Measurements from ENCODE around the gene PTRHD1. TPM values are rescaled to one million over a fixed set of nuclear protein-coding genes. Genes with fewer than 3 reads are reported as not detected.

Gene PTRHD1
- total RNA-seq, 4 donors from 2014 or later, result 17.3 to 45.0 (median 37.3) TPM

GRCh38 chr2:24822049-24822706 is 29.0 kb upstream of the PTRHD1 start:
- no peak for ATAC-seq
- H3K4me3 ChIP-seq, result no peak overlapping the region
- H3K9me3 ChIP-seq, result no peaks in the 10 kb centered on the region
- no peak for DNase-seq
- TF ChIP-seq CTCF (IDR thresholded peaks at IDR 0.05 in 4 of 5, conservative IDR thresholded peaks at IDR 0.05 in 1 of 5) (no peak), POLR2A (IDR thresholded peaks at IDR 0.05) (no peak)
- H3K27ac ChIP-seq, result no peak overlapping the region
- in situ Hi-C loops (cut with MboI; ENCODE audit: low sequenced_read_pairs in 4 of 4) (loop anchor here in 1 of 4 donors (10.0 kb wide), 1 partner anchor 407 kb away; no protein-coding TSS in a partner anchor), intact Hi-C loops (cut with DNase I; ENCODE audit: low total_unique reads) (no loop called here)
- no peaks in the 10 kb centered on the region for H3K27me3 ChIP-seq
- H3K4me1 ChIP-seq, result peaks cover 0 to 5% of the 10 kb centered on the region in 2 donors
- H3K36me3 ChIP-seq, result peaks cover 0 to 18% of the 10 kb centered on the region in 2 donors

GRCh38 chr2:24821433-24821891 is 28.3 kb upstream of the PTRHD1 start:
- peaks cover 0 to 18% of the 10 kb centered on the region in 2 donors for H3K36me3 ChIP-seq
- no peaks in the 10 kb centered on the region for H3K4me1 ChIP-seq

GRCh38 chr2:24820598-24821432 is 27.6 kb upstream of the PTRHD1 start:
- no peak for ATAC-seq
- Histone ChIP-seq H3K4me3 (no peak overlapping the region), H3K27ac (no peak overlapping the region), H3K9me3 (no peaks in the 10 kb centered on the region), H3K4me1 (no peaks in the 10 kb centered on the region), H3K36me3 (peaks cover 0 to 18% of the 10 kb centered on the region in 2 donors), H3K27me3 (no peaks in the 10 kb centered on the region)
- intact Hi-C loops (cut with DNase I; ENCODE audit: low total_unique reads) (no loop called here), in situ Hi-C loops (cut with MboI; ENCODE audit: low sequenced_read_pairs in 4 of 4) (loop anchor here in 1 of 4 donors (10.0 kb wide), 1 partner anchor 406 kb away; no protein-coding TSS in a partner anchor)
- TF ChIP-seq CTCF (IDR thresholded peaks at IDR 0.05 in 4 of 5, conservative IDR thresholded peaks at IDR 0.05 in 1 of 5), result no peak
- DNase-seq, result no peak

More at GRCh38 chr2:24821433-24821891, 28.3 kb upstream of the PTRHD1 start:
- intact Hi-C loops (cut with DNase I; ENCODE audit: low total_unique reads) (no loop called here), in situ Hi-C loops (cut with MboI; ENCODE audit: low sequenced_read_pairs in 4 of 4) (loop anchor here in 1 of 4 donors (10.0 kb wide), 1 partner anchor 407 kb away; no protein-coding TSS in a partner anchor)
- H3K27me3 ChIP-seq, result no peaks in the 10 kb centered on the region
- H3K4me3 ChIP-seq, result no peak overlapping the region
- DNase-seq (no peak), ATAC-seq (no peak)
- H3K9me3 ChIP-seq, result no peaks in the 10 kb centered on the region
- TF ChIP-seq CTCF (IDR thresholded peaks at IDR 0.05 in 4 of 5, conservative IDR thresholded peaks at IDR 0.05 in 1 of 5), result no peak
- TF ChIP-seq POLR2A (IDR thresholded peaks at IDR 0.05), result no peak
- H3K27ac ChIP-seq, result no peak overlapping the region

GRCh38 chr2:24820175-24820513 is 27.0 kb upstream of the PTRHD1 start:
- no peaks in the 10 kb centered on the region for H3K4me1 ChIP-seq
- no peaks in the 10 kb centered on the region for H3K27me3 ChIP-seq
- in situ Hi-C loops (cut with MboI; ENCODE audit: low sequenced_read_pairs in 4 of 4), result loop anchor here in 1 of 4 donors (10.0 kb wide), 1 partner anchor 405 kb away; no protein-coding TSS in a partner anchor
- TF ChIP-seq CTCF (IDR thresholded peaks at IDR 0.05 in 4 of 5, conservative IDR thresholded peaks at IDR 0.05 in 1 of 5) (no peak), POLR2A (IDR thresholded peaks at IDR 0.05) (no peak)
- ATAC-seq (no peak), DNase-seq (no peak)
- intact Hi-C loops (cut with DNase I; ENCODE audit: low total_unique reads), result no loop called here
- no peak overlapping the region for H3K4me3 ChIP-seq
- no peak overlapping the region for H3K27ac ChIP-seq
- H3K9me3 ChIP-seq, result no peaks in the 10 kb centered on the region
- peaks cover 0 to 18% of the 10 kb centered on the region in 2 donors for H3K36me3 ChIP-seq
